HepG2 (cell line): ENCODE data around the gene NCKAP1. TPM values are rescaled to one million over a fixed set of nuclear protein-coding genes. Genes with fewer than 3 reads are reported as not detected.

Source experiments
- BRCA1 ChIP-seq: sonication (generic); formaldehyde crosslinking; IDR thresholded peaks from 2 replicates; pipeline ENCODE4 v1.4.0; 2020; ENCODE audit warnings: missing genetic modification reagents
- DNMT3B ChIP-seq: conservative IDR thresholded peaks from 2 replicates; pipeline ENCODE4 v1.6.1; 2016; ENCODE audit warnings: missing biosample characterization, control low read depth
- HDAC6 ChIP-seq: fragments of 200-600 bp; sonication (generic); IDR thresholded peaks from 2 replicates; pipeline ENCODE4 v1.7.0; 2017; ENCODE audit warnings: mild to moderate bottlenecking, antibody characterized with exemption, low read length, low read depth
- HNRNPH1 ChIP-seq: fragments of 200-400 bp; formaldehyde crosslinking; optimal IDR thresholded peaks from 2 replicates; pipeline ENCODE3; 2017; ENCODE audit warnings: mild to moderate bottlenecking, low read depth, low read length
- IKZF4 ChIP-seq: sonication (generic); formaldehyde crosslinking; IDR thresholded peaks from 2 replicates; pipeline ENCODE4 v1.5.1; 2020; ENCODE audit warnings: borderline replicate concordance, mild to moderate bottlenecking, low read depth, missing genetic modification reagents; ENCODE audit errors: not compliant biosample characterization
- ISL2 ChIP-seq: sonication (generic); formaldehyde crosslinking; IDR thresholded peaks from 2 replicates; pipeline ENCODE4 v1.5.0; 2020; ENCODE audit warnings: missing genetic modification reagents
- KLF15 ChIP-seq: sonication (generic); formaldehyde crosslinking; IDR thresholded peaks from 2 replicates; pipeline ENCODE4 v1.8.1; 2023; ENCODE audit warnings: borderline replicate concordance, mild to moderate bottlenecking, inconsistent platforms, missing genetic modification reagents, mixed read lengths
- NFE2L1 ChIP-seq: sonication (generic); formaldehyde crosslinking; IDR thresholded peaks from 2 replicates; pipeline ENCODE4 v1.4.0; 2020; ENCODE audit warnings: missing genetic modification reagents, mild to moderate bottlenecking, borderline replicate concordance
- PHF20 ChIP-seq: sonication (generic); formaldehyde crosslinking; IDR thresholded peaks from 2 replicates; pipeline ENCODE4 v1.5.0; 2020; ENCODE audit warnings: mild to moderate bottlenecking, missing genetic modification reagents
- RARA ChIP-seq: IDR thresholded peaks from 2 replicates; pipeline ENCODE4 v1.6.1; 2016; ENCODE audit warnings: missing genetic modification reagents, missing compliant biosample characterization
- SALL1 ChIP-seq: sonication (generic); formaldehyde crosslinking; IDR thresholded peaks from 2 replicates; pipeline ENCODE4 v1.8.0; 2022; ENCODE audit warnings: mild to moderate bottlenecking, missing genetic modification reagents
- SATB2 ChIP-seq: sonication (generic); formaldehyde crosslinking; IDR thresholded peaks from 2 replicates; pipeline ENCODE4 v1.5.0; 2020; ENCODE audit warnings: missing genetic modification reagents
- THYN1 ChIP-seq: sonication (generic); formaldehyde crosslinking; IDR thresholded peaks from 2 replicates; pipeline ENCODE4 v1.8.1; 2023; ENCODE audit warnings: low read depth, mild to moderate bottlenecking, moderate library complexity, missing genetic modification reagents, borderline replicate concordance
- UBTF ChIP-seq: sonication (generic); formaldehyde crosslinking; IDR thresholded peaks from 2 replicates; pipeline ENCODE4 v1.4.0; 2020; ENCODE audit warnings: mild to moderate bottlenecking, missing genetic modification reagents
- ZBTB2 ChIP-seq: sonication (generic); formaldehyde crosslinking; IDR thresholded peaks from 2 replicates; pipeline ENCODE4 v1.8.0; 2022; ENCODE audit warnings: low read depth, missing genetic modification reagents
- ZFP36L2 ChIP-seq: sonication (generic); formaldehyde crosslinking; IDR thresholded peaks from 2 replicates; pipeline ENCODE4 v1.4.0; 2020; ENCODE audit warnings: missing genetic modification reagents
- ZNF296 ChIP-seq: sonication (generic); formaldehyde crosslinking; conservative IDR thresholded peaks from 2 replicates; pipeline ENCODE4 v1.5.0; 2020; ENCODE audit warnings: mild to moderate bottlenecking, missing genetic modification reagents
- ZNF33B ChIP-seq: sonication (generic); formaldehyde crosslinking; IDR thresholded peaks from 2 replicates; pipeline ENCODE4 v1.5.1; 2020; ENCODE audit warnings: mild to moderate bottlenecking, missing genetic modification reagents
- ZNF687 ChIP-seq: sonication (generic); formaldehyde crosslinking; IDR thresholded peaks from 2 replicates; pipeline ENCODE4 v1.5.1; 2020; ENCODE audit warnings: mild to moderate bottlenecking, missing genetic modification reagents, moderate library complexity
- ZSCAN21 ChIP-seq: sonication (generic); formaldehyde crosslinking; IDR thresholded peaks from 2 replicates; pipeline ENCODE4 v1.8.0; 2022; ENCODE audit warnings: mild to moderate bottlenecking, missing genetic modification reagents, moderate library complexity, borderline replicate concordance
- polyA plus RNA-seq, 8 experiments: library from polyadenylated mRNA; depleted of rRNA in 3 of 8; stranded (reverse) in 7 of 8; unstranded in 1 of 8; fragments of >200 nt; fragmentation: Illumina TruSeq in 4 of 8; extraction: Trizol in 4 of 8; gene quantifications; 2 replicates each; pipeline versions ENCODE4 v1.2.1 to v1.2.3, GENCODE V29; 2011 to 2016; ENCODE audit warnings: low read depth in 4 of 8, missing spikeins in 1 of 8, mixed read lengths in 1 of 8; ENCODE audit not compliant: insufficient read depth in 1 of 8
- total RNA-seq, 5 experiments: library from RNA; depleted of rRNA; stranded (reverse); fragments of >200 nt; fragmentation: Illumina TruSeq; extraction: Trizol; gene quantifications; 2 replicates each; pipeline ENCODE4 v1.2.3, GENCODE V29; 2016; ENCODE audit warnings: low read depth in 1 of 5

Gene NCKAP1
- total and polyA plus RNA-seq, 2 of the 13 experiments (the other 11 are each of a cell fraction or from before 2014, with no cell fraction given): 72.1 to 96.3 TPM

GRCh38 chr2:183037553-183038340 is 510 bp downstream of the NCKAP1 start (continued):
- peak; percentile 79 for TF ChIP-seq ZNF687
- no peak for TF ChIP-seq THYN1
- TF ChIP-seq NFE2L1 (CRISPR knock-in tag): no peak
- TF ChIP-seq HNRNPH1: no peak
- TF ChIP-seq ZNF33B (CRISPR knock-in tag): no peak; the same call in 1 of the 2 replicates
- no peak for TF ChIP-seq DNMT3B (CRISPR knock-in tag)
- TF ChIP-seq SATB2 (CRISPR knock-in tag): no peak; the same call in 1 of the 2 replicates
- peak; percentile 32; the same call in 1 of the 2 replicates for TF ChIP-seq KLF15 (CRISPR knock-in tag)
- TF ChIP-seq ZFP36L2 (CRISPR knock-in tag): no peak
- TF ChIP-seq ZSCAN21: no peak; the same call in 1 of the 2 replicates
- no peak for TF ChIP-seq HDAC6
- no peak for TF ChIP-seq PHF20 (CRISPR knock-in tag)
- peak; percentile 87; the same call in 1 of the 2 replicates for TF ChIP-seq UBTF (CRISPR knock-in tag)
- no peak; the same call in 1 of the 2 replicates for TF ChIP-seq BRCA1 (CRISPR knock-in tag)
- TF ChIP-seq RARA (CRISPR knock-in tag): peak; percentile 30; the same call in 1 of the 2 replicates
- no peak for TF ChIP-seq ZNF296 (CRISPR knock-in tag)
- TF ChIP-seq ZBTB2 (CRISPR knock-in tag): no peak
- TF ChIP-seq ISL2 (CRISPR knock-in tag): peak; percentile 11; the same call in 1 of the 2 replicates
- TF ChIP-seq SALL1: peak; percentile 23; the same call in 1 of the 2 replicates
- TF ChIP-seq IKZF4 (CRISPR knock-in tag): no peak
